HEK293 (cell line): Measurements from ENCODE around the gene PALMD.

Source experiments
- BCL6B ChIP-seq: fragments of 450-650 bp; formaldehyde crosslinking; IDR thresholded peaks from 2 replicates; pipeline ENCODE4 v1.5.1; 2017; ENCODE audit warnings: missing biosample characterization, missing genetic modification characterization
- CTCF ChIP-seq: fragments of 450-650 bp; formaldehyde crosslinking; IDR thresholded peaks from 2 replicates; pipeline ENCODE4 v1.5.1; 2016; ENCODE audit warnings: missing biosample characterization, missing genetic modification characterization
- ELK4 ChIP-seq: IDR thresholded peaks from 2 replicates; pipeline ENCODE4 v1.6.1; 2011; ENCODE audit warnings: mild to moderate bottlenecking, low read depth, low read length, borderline replicate concordance
- REPIN1 ChIP-seq: fragments of 450-650 bp; formaldehyde crosslinking; IDR thresholded peaks from 2 replicates; pipeline ENCODE4 v1.5.1; 2017; ENCODE audit warnings: missing biosample characterization, missing genetic modification characterization, low read depth
- YY1 ChIP-seq: fragments of 450-650 bp; formaldehyde crosslinking; IDR thresholded peaks from 2 replicates; pipeline ENCODE4 v1.5.1; 2018; ENCODE audit warnings: missing biosample characterization, missing genetic modification characterization
- ZBTB44 ChIP-seq: fragments of 450-650 bp; IDR thresholded peaks from 2 replicates; pipeline ENCODE4 v1.5.1; 2018; ENCODE audit warnings: missing biosample characterization, mild to moderate bottlenecking, missing genetic modification characterization
- ZNF121 ChIP-seq: fragments of 450-650 bp; formaldehyde crosslinking; IDR thresholded peaks from 2 replicates; pipeline ENCODE4 v1.5.1; 2016; ENCODE audit warnings: missing biosample characterization, missing genetic modification characterization
- ZNF146 ChIP-seq: fragments of 450-650 bp; formaldehyde crosslinking; IDR thresholded peaks from 2 replicates; pipeline ENCODE4 v1.5.1; 2016; ENCODE audit warnings: missing biosample characterization, missing genetic modification characterization
- ZNF157 ChIP-seq: fragments of 450-650 bp; formaldehyde crosslinking; IDR thresholded peaks from 2 replicates; pipeline ENCODE4 v1.5.1; 2016; ENCODE audit warnings: missing biosample characterization, missing genetic modification characterization
- ZNF24 ChIP-seq: fragments of 450-650 bp; formaldehyde crosslinking; IDR thresholded peaks from 2 replicates; pipeline ENCODE4 v1.5.1; 2016; ENCODE audit warnings: missing biosample characterization, missing genetic modification characterization
- ZNF521 ChIP-seq: fragments of 450-650 bp; formaldehyde crosslinking; IDR thresholded peaks from 2 replicates; pipeline ENCODE4 v1.5.1; 2017; ENCODE audit warnings: missing biosample characterization, mild to moderate bottlenecking, missing genetic modification characterization
- ZNF670 ChIP-seq: fragments of 450-650 bp; formaldehyde crosslinking; IDR thresholded peaks from 2 replicates; pipeline ENCODE4 v1.5.1; 2016; ENCODE audit warnings: missing biosample characterization, missing genetic modification characterization, low read depth
- ZNF701 ChIP-seq: fragments of 450-650 bp; formaldehyde crosslinking; IDR thresholded peaks from 2 replicates; pipeline ENCODE4 v1.5.1; 2016; ENCODE audit warnings: missing biosample characterization, missing genetic modification characterization
- ZNF837 ChIP-seq: fragments of 450-650 bp; formaldehyde crosslinking; IDR thresholded peaks from 2 replicates; pipeline ENCODE4 v1.5.1; 2016; ENCODE audit warnings: missing biosample characterization, missing genetic modification characterization

- TF ChIP-seq ELK4 (no peak), YY1 (no peak), CTCF (tag by site-specific recombination) (peak; percentile 45; the same call in 1 of the 2 replicates), REPIN1 (tag by site-specific recombination) (no peak), ZNF701 (no peak), ZNF670 (tag by site-specific recombination) (no peak), BCL6B (no peak), ZNF521 (tag by site-specific recombination) (no peak), ZBTB44 (tag by site-specific recombination) (no peak), ZNF157 (tag by site-specific recombination) (no peak), ZNF121 (tag by site-specific recombination) (no peak), ZNF24 (no peak), ZNF146 (tag by site-specific recombination) (no peak), ZNF837 (tag by site-specific recombination) (no peak)
These were observed 61.7 kb downstream of the PALMD start for GRCh38 chr1:99707535-99708142.
